Measurements from ENCODE around the gene AK3.
"Not testable (repeated sequence)": the region's sequence is repeated elsewhere in the genome, so short reads cannot be mapped to it uniquely, and the experiment has no call there.

Gene AK3

DNA sequence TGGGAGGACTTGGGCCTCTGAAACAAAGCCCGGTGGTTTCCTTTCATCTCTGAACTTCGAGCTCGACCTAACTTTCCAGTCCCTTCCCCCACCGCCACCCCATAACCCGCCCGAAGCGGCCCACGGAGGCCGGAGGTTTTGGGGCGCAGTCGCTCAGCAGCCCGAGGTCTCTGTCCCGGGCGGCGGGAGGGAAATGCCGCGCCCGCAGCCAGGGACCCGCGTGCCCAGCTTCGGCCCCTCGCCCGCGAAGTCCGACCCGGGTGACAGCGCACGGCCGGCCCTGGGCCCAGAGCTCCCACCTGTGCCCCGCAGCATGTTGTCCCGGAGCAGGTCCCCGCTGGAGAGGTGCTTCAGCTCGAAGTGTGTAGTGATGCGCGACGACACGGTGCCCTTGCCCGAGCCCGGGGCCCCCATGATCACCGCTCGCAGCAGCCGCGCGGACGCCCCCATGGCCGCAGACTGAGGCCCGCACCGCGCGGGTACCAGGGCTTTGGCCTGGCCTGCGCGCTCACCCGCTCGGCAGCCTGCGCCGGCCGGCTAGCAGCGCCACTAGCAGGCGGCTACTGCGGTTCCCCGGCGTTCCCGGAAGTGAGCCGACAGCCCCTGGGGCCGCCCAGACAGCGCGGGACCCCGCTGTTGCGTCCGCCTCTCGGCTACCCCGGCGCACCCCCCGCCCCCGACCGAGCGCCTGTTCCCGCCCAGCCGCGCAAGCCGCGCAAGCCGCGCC is at the start of gene AK3:
Gene AK3 (minus strand): TSS at position 565 of the 727 bp plus-strand sequence. CDS start 115 bp downstream, at position 450.
- H3K9me3 ChIP-seq (ENCODE audit: control insufficient read depth, low read length), result no peaks in the 10 kb centered on the region
- no peaks in the 10 kb centered on the region for H3K4me1 ChIP-seq
- H3K4me2 ChIP-seq (ENCODE audit: low read length), result peak within 1 kb of the TSS; percentile 97
- H3K27ac ChIP-seq, result peak within 1 kb of the TSS; percentile 86
- H3K79me2 ChIP-seq, result peaks cover 8% of the 10 kb centered on the region
- peak within 1 kb of the TSS; percentile 89 for H2AFZ ChIP-seq
- H3K36me3 ChIP-seq (ENCODE audit: control insufficient read depth, insufficient read depth, low read length), result no peaks in the 10 kb centered on the region
- no peaks in the 10 kb centered on the region for H3K27me3 ChIP-seq (ENCODE audit: control insufficient read depth, insufficient read depth, low read length)
- peak within 1 kb of the TSS; percentile 90 for H3K4me3 ChIP-seq (ENCODE audit: low read depth, low read length)
- TF ChIP-seq, protein P1, sequence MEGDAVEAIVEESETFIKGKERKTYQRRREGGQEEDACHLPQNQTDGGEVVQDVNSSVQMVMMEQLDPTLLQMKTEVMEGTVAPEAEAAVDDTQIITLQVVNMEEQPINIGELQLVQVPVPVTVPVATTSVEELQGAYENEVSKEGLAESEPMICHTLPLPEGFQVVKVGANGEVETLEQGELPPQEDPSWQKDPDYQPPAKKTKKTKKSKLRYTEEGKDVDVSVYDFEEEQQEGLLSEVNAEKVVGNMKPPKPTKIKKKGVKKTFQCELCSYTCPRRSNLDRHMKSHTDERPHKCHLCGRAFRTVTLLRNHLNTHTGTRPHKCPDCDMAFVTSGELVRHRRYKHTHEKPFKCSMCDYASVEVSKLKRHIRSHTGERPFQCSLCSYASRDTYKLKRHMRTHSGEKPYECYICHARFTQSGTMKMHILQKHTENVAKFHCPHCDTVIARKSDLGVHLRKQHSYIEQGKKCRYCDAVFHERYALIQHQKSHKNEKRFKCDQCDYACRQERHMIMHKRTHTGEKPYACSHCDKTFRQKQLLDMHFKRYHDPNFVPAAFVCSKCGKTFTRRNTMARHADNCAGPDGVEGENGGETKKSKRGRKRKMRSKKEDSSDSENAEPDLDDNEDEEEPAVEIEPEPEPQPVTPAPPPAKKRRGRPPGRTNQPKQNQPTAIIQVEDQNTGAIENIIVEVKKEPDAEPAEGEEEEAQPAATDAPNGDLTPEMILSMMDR (IDR thresholded peaks at IDR 0.05), result peak; percentile 14
- peak within 1 kb of the TSS; percentile 80 for H3K9ac ChIP-seq

DNA sequence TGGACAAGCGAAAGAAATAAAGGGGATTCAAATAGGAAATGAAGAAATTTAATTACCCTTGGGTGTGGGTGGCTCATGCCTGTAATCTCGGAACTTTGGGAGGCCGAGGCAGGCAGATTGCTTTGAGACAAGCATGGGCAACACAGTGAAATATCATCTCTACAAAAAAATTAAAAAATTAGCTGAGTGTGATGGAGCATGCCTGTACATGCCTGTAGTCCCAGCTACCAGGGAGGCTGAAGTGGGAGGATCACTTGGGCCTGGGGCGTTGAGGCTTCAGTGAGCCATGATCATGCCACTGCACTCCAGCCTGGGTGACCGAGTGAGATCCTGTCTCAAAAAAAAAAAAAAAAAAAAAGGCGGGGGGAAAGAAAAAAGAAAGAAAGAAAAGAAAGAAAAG is 47.7 kb upstream of the AK3 start:
- Histone ChIP-seq H2AFZ (no peak overlapping the region), H3K9ac (no peak overlapping the region), H3K27me3 (ENCODE audit: control insufficient read depth, insufficient read depth, low read length) (no peaks in the 10 kb centered on the region), H3K27ac (no peak overlapping the region), H3K36me3 (ENCODE audit: control insufficient read depth, insufficient read depth, low read length) (no peaks in the 10 kb centered on the region), H3K4me3 (ENCODE audit: low read depth, low read length) (no peak overlapping the region), H3K4me1 (peaks cover 3% of the 10 kb centered on the region), H3K4me2 (ENCODE audit: low read length) (no peak overlapping the region), H3K79me2 (no peaks in the 10 kb centered on the region), H3K9me3 (ENCODE audit: control insufficient read depth, low read length) (no peaks in the 10 kb centered on the region)
- TF ChIP-seq, protein P1 (IDR thresholded peaks at IDR 0.05), result no peak

DNA sequence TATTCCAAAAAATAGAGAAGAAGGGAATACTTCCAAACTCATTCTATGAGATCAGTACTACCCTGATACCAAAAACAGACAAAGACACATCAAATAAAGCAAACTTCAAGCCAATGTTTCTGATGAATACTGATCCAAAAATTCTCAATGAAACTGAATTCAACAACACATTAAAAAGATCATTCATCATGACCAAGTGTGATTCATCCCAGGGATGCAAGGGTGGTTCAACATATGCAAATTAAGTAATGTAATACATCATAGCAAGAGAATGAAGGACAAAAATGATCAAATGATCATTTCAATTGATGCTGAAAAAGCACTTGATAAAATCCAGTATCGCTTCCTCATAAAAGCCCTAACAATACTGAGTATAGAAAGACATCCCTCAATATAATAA is 46.9 kb upstream of the AK3 start:
- H3K27ac ChIP-seq, result no peak overlapping the region
- no peaks in the 10 kb centered on the region for H3K4me1 ChIP-seq
- H3K27me3 ChIP-seq (ENCODE audit: control insufficient read depth, insufficient read depth, low read length), result no peaks in the 10 kb centered on the region
- no peak overlapping the region for H3K4me3 ChIP-seq (ENCODE audit: low read depth, low read length)
- H3K36me3 ChIP-seq (ENCODE audit: control insufficient read depth, insufficient read depth, low read length), result no peaks in the 10 kb centered on the region
- no peak overlapping the region for H3K9ac ChIP-seq
- no peaks in the 10 kb centered on the region for H3K9me3 ChIP-seq (ENCODE audit: control insufficient read depth, low read length)
- H3K4me2 ChIP-seq (ENCODE audit: low read length), result no peak overlapping the region
- H3K79me2 ChIP-seq, result no peaks in the 10 kb centered on the region
- TF ChIP-seq, protein P1 (IDR thresholded peaks at IDR 0.05), result no peak
- H2AFZ ChIP-seq, result no peak overlapping the region

DNA sequence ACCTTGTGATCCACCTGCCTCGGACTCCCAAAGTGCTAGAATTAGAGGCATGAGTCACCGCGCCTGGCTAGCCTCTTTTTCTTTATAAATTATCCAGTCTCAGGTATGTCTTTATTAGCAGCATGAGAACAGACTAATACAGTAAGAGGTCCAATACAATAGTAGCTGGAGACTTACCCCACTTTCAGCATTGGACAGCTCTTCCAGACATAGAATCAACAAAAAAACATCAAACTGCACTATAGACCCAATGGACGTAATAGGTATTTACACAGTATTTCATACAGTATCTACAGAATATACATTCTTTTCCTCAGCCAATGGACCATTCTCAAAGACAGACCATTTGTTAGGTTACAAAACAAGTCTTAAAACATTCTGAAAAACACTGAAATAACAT is 45.6 kb upstream of the AK3 start:
- no peaks in the 10 kb centered on the region for H3K36me3 ChIP-seq (ENCODE audit: control insufficient read depth, insufficient read depth, low read length)
- TF ChIP-seq, protein P1 (IDR thresholded peaks at IDR 0.05), result no peak
- no peak overlapping the region for H3K27ac ChIP-seq
- H3K9me3 ChIP-seq (ENCODE audit: control insufficient read depth, low read length), result no peaks in the 10 kb centered on the region
- no peaks in the 10 kb centered on the region for H3K79me2 ChIP-seq
- no peak overlapping the region for H2AFZ ChIP-seq
- H3K4me1 ChIP-seq, result no peaks in the 10 kb centered on the region
- H3K4me3 ChIP-seq (ENCODE audit: low read depth, low read length), result no peak overlapping the region
- no peaks in the 10 kb centered on the region for H3K27me3 ChIP-seq (ENCODE audit: control insufficient read depth, insufficient read depth, low read length)
- H3K4me2 ChIP-seq (ENCODE audit: low read length), result no peak overlapping the region
- H3K9ac ChIP-seq, result no peak overlapping the region

DNA sequence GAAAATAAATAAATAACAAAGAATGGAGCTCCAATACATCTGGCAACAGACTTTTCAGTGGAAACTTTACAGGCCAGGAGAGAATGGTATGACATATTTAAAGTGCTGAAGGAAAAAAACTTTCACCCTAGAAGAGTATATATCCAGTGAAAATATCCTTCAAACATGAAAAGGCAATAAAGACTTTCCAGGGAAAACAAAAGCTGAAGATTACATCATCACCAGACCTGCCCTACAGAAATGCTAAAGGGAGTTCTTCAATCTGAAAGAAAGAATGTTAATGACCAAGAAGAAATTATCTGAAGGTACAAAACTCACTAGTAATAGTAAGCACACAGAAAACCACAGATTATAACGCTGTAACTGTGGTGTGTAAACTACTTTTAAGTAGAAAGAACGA is 43.4 kb upstream of the AK3 start:
- Histone ChIP-seq H3K79me2 (no peaks in the 10 kb centered on the region), H2AFZ (no peak overlapping the region), H3K27ac (no peak overlapping the region), H3K9ac (no peak overlapping the region), H3K36me3 (ENCODE audit: control insufficient read depth, insufficient read depth, low read length) (no peaks in the 10 kb centered on the region), H3K4me2 (ENCODE audit: low read length) (no peak overlapping the region), H3K9me3 (ENCODE audit: control insufficient read depth, low read length) (no peaks in the 10 kb centered on the region), H3K4me1 (no peaks in the 10 kb centered on the region), H3K27me3 (ENCODE audit: control insufficient read depth, insufficient read depth, low read length) (no peaks in the 10 kb centered on the region), H3K4me3 (ENCODE audit: low read depth, low read length) (no peak overlapping the region)
- TF ChIP-seq, protein P1 (IDR thresholded peaks at IDR 0.05), result no peak

DNA sequence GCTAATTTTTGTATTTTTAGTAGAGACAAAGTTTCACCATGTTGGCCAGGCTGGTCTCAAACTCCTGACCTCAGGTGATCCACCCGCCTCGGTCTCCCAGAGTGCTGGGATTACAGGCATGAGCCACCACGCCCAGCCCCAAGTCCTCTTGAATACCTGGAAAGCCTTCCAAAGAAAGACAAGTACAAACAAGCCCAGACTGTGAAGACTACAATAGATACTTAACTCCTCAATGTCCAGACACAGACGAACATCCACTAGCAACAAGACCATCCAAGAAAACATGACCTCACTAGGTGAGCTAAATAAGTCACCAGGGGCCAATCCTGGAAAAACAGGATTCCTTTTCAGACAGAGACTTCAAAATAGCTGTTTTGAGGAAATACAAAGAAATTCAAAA is 42.2 kb upstream of the AK3 start:
- H3K9me3 ChIP-seq (ENCODE audit: control insufficient read depth, low read length); H2AFZ ChIP-seq; H3K9ac ChIP-seq; H3K27me3 ChIP-seq (ENCODE audit: control insufficient read depth, insufficient read depth, low read length); H3K36me3 ChIP-seq (ENCODE audit: control insufficient read depth, insufficient read depth, low read length); H3K4me2 ChIP-seq (ENCODE audit: low read length); H3K27ac ChIP-seq; H3K4me1 ChIP-seq; H3K4me3 ChIP-seq (ENCODE audit: low read depth, low read length); H3K79me2 ChIP-seq: not testable (repeated sequence)

Measured in parathyroid adenoma (tissue), 2 donors.